Measurements from ENCODE around the gene LSM4.

DNA sequence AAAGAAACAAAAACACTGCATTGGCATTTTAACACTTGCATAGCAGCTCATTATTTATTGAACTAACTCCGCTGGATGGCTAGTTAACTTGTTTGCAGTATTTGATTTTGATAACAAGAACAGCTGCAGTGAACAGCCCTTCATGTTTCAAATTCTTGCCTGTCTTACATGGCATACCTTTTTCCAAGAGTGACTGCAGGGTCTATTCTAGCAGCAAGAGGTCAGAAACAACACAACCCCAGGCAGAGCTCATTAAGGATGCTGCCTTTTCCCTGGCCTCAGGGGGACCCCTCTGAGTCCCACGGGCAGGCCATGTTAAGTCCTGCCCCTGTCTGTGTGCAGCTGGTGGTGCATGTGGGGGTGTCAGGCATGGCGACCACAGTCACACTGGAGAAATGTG, 34.2 kb upstream of the LSM4 start:
- TF ChIP-seq, protein P1, sequence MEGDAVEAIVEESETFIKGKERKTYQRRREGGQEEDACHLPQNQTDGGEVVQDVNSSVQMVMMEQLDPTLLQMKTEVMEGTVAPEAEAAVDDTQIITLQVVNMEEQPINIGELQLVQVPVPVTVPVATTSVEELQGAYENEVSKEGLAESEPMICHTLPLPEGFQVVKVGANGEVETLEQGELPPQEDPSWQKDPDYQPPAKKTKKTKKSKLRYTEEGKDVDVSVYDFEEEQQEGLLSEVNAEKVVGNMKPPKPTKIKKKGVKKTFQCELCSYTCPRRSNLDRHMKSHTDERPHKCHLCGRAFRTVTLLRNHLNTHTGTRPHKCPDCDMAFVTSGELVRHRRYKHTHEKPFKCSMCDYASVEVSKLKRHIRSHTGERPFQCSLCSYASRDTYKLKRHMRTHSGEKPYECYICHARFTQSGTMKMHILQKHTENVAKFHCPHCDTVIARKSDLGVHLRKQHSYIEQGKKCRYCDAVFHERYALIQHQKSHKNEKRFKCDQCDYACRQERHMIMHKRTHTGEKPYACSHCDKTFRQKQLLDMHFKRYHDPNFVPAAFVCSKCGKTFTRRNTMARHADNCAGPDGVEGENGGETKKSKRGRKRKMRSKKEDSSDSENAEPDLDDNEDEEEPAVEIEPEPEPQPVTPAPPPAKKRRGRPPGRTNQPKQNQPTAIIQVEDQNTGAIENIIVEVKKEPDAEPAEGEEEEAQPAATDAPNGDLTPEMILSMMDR (IDR thresholded peaks at IDR 0.05): no peak
- no peak for TF ChIP-seq POLR2A (IDR thresholded peaks at IDR 0.05)
